Ovary (tissue), 9 donors: ENCODE measurements around the gene SLC1A3. TPM values are rescaled to one million over a fixed set of nuclear protein-coding genes. Genes with fewer than 3 reads are reported as not detected.
A peak's percentile ranks its signal among the peaks of the same experiment; 100 is the strongest.

Experiments
- DNase-seq, 5 donors: peaks; one replicate each; pipeline ENCODE4 v3.0.0-alpha.2; 2019 to 2020
- H3K27ac ChIP-seq, 2 donors: fragments of 200-600 bp; one replicate each; pipeline versions ENCODE4 v1.5.1 to v1.8.0; 2019 to 2022
- H3K27me3 ChIP-seq: fragments of 200-600 bp; one replicate; pipeline ENCODE4 v1.8.0; 2022
- H3K36me3 ChIP-seq: fragments of 200-600 bp; sonication (generic); one replicate; pipeline ENCODE4 v1.5.1; 2019
- H3K4me1 ChIP-seq: one replicate; pipeline ENCODE4 v1.8.1; 2013; ENCODE audit warnings: mild to moderate bottlenecking, moderate library complexity; ENCODE audit not compliant: insufficient read depth
- H3K4me3 ChIP-seq: fragments of 200-600 bp; sonication (generic); one replicate; pipeline ENCODE4 v1.5.1; 2017
- H3K9me3 ChIP-seq, 2 donors: fragments of 200-600 bp in 1 of 2; sonication (generic) in 1 of 2; one replicate each; pipeline versions ENCODE4 v1.5.1 to v1.8.1; 2013 to 2019; ENCODE audit warnings: mild to moderate bottlenecking in 1 of 2, moderate library complexity in 1 of 2
- EP300 ChIP-seq: sonication (generic); formaldehyde crosslinking; IDR thresholded peaks from one replicate; pipeline ENCODE4 v1.6.1; 2017; ENCODE audit warnings: antibody characterized with exemption
- POLR2A ChIP-seq: fragments of 450-650 bp; IDR thresholded peaks from one replicate; pipeline ENCODE4 v1.6.1; 2017; ENCODE audit warnings: antibody characterized with exemption, mild to moderate bottlenecking, moderate library complexity
- WGBS, 3 donors: extraction: QIAGEN DNeasy Blood & Tissue Kit in 1 of 3; methylation state at CpG; one replicate each; pipeline versions ENCODE4 v1.1.5 to v1.1.7; 2013 to 2017; 5-methylcytosine and 5-hydroxymethylcytosine counted together
- intact Hi-C, 4 donors: fragments of 100-400 bp; cut with DNase I; formaldehyde crosslinking; loops; one replicate each; pipeline versions ENCODE4 v1.11.0 to v1.15.1; 2022 to 2023
- polyA plus RNA-seq, 2 donors: library from polyadenylated mRNA; stranded (reverse); fragments of 200-250 nt in 1 of 2; fragments of 350-450 nt in 1 of 2; fragmentation: Illumina TruSeq in 1 of 2; extraction: RNeasy Lipid Tissue Mini Kit (QIAGEN cat#74804) in 1 of 2; gene quantifications; one replicate each; pipeline ENCODE4 v1.2.3, GENCODE V29; 2013 to 2014
- total RNA-seq, 7 donors: library from RNA; depleted of rRNA in 2 of 7; stranded (reverse); fragments of >200 nt in 2 of 7; fragmentation: NEBNext Ultra II Directional in 3 of 7; extraction: Animal tissue kit (Norgen Biotek cat#: 25700) in 3 of 7; gene quantifications; one replicate each; pipeline versions ENCODE4 v1.1.0 to v1.2.4, GENCODE V29; 2016 to 2023
- TF ChIP-seq, protein P1 (sequence below), 3 donors: fragments of 450-650 bp in 2 of 3; fragments of 200-600 bp in 1 of 3; IDR thresholded peaks; one replicate each; pipeline versions ENCODE4 v1.5.1 to v1.8.0; 2016 to 2022; ENCODE audit warnings: antibody characterized with exemption in 3 of 3, mild to moderate bottlenecking in 1 of 3
- donor health status: DM: no; HTN: no; CAD: no; lungs with moderate emphysema.
- donor health status: DM: no; HTN: no; CAD: no.
- donor health status: Bipolar disorder and iron deficiency.
- donor health status: DM: yes; HTN: yes; CAD: no.
- donor health status: DM: no; HTN: no; CAD: no.
- donor health status: DM: yes; HTN: yes; CAD: no.

SLC1A3 gene
- total and polyA plus RNA-seq, 9 donors = 5.2 to 72.3 (median 36.7) TPM

DNA sequence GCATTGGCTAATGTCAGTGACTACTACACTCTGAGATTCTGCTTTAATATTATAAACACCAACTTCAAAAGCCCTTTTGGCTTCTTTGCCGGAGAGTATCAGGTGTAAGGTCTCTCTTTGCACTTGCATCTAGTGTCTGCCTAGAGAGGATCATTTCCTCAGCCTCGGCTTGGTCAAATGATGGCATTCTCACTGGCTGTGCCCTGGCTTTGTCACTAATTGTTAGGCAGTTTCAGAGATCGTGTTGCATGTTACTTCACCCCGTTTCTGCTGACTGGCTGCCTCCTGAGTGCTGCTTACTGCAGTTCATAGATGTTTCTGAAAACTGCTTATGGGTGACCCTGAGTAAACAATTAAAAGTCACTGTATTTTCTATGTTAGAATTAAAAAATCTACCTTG, 48.8 kb downstream of the SLC1A3 start:
- Histone ChIP-seq H3K27ac (no peak overlapping the region), H3K27me3 (no peaks in the 10 kb centered on the region), H3K4me3 (no peak overlapping the region), H3K36me3 (no peaks in the 10 kb centered on the region), H3K9me3 (no peaks in the 10 kb centered on the region), H3K4me1 (no peaks in the 10 kb centered on the region)
- TF ChIP-seq EP300 (no peak), POLR2A (no peak)
- TF ChIP-seq, protein P1, sequence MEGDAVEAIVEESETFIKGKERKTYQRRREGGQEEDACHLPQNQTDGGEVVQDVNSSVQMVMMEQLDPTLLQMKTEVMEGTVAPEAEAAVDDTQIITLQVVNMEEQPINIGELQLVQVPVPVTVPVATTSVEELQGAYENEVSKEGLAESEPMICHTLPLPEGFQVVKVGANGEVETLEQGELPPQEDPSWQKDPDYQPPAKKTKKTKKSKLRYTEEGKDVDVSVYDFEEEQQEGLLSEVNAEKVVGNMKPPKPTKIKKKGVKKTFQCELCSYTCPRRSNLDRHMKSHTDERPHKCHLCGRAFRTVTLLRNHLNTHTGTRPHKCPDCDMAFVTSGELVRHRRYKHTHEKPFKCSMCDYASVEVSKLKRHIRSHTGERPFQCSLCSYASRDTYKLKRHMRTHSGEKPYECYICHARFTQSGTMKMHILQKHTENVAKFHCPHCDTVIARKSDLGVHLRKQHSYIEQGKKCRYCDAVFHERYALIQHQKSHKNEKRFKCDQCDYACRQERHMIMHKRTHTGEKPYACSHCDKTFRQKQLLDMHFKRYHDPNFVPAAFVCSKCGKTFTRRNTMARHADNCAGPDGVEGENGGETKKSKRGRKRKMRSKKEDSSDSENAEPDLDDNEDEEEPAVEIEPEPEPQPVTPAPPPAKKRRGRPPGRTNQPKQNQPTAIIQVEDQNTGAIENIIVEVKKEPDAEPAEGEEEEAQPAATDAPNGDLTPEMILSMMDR (IDR thresholded peaks at IDR 0.05) = no peak
- no peak for DNase-seq
- WGBS, 3 donors = 42 to 59% (median 56%) methylated on average over 4 of the region's 4 CpGs
- intact Hi-C loops = no loop called here

DNA sequence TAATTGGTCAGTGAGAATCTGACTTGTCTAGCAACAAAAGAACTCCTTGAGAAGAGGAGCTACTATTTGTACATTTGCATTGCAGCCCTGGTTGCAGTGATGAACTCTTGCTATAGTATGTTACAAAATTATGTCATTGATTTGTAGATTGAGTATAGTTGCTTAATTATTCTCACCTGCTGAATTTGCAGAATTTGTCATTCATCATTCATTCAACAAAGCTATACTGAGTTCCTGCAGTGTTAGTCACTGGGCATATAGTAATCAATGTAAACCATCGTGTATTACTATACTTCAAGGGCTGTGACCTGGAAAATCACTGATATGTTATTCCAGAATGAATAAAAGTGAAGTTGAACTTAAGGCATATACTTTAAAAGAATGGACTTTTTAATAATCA, 50.1 kb downstream of the SLC1A3 start:
- Histone ChIP-seq H3K4me3 (no peak overlapping the region), H3K9me3 (no peaks in the 10 kb centered on the region), H3K27ac (no peak overlapping the region), H3K4me1 (no peaks in the 10 kb centered on the region), H3K36me3 (no peaks in the 10 kb centered on the region), H3K27me3 (no peaks in the 10 kb centered on the region)
- no peak for DNase-seq
- TF ChIP-seq POLR2A (no peak), EP300 (no peak)
- TF ChIP-seq, protein P1 (IDR thresholded peaks at IDR 0.05) = no peak
- WGBS, 3 donors = 78 to 86% (median 86%) methylated on average over 1 of the region's 1 CpG
- intact Hi-C loops = no loop called here

DNA sequence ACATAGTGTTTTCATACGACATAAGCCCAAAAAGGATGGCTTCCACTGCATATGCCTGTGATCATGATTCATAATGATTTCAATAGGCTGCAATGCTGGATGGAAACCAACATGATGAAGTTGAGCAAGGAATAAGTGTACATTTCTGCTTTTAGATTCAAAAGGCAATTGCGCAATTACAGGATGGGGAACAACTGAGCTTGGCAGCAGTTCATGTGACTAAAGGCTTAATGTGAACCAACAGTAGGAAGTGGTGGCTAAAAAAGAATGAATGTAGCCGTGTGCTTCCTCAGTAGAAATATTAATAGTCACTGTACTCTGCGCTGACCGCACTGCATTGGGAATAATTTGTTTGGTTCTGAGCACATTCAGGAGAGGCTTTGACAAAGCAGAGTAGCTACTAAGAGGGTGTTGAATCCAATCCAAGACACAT, 51.2 kb downstream of the SLC1A3 start:
- H3K4me1 ChIP-seq = no peaks in the 10 kb centered on the region
- no peak overlapping the region for H3K4me3 ChIP-seq
- DNase-seq = peak; percentile 15 to 68 (median 39)
- no peaks in the 10 kb centered on the region for H3K9me3 ChIP-seq
- WGBS, 3 donors = 36 to 51% (median 37%) methylated on average over 5 of the region's 5 CpGs
- H3K27me3 ChIP-seq = no peaks in the 10 kb centered on the region
- H3K36me3 ChIP-seq = no peaks in the 10 kb centered on the region
- intact Hi-C loops = no loop called here
- TF ChIP-seq EP300 (peak; percentile 66), POLR2A (no peak)
- no peak overlapping the region for H3K27ac ChIP-seq

DNA sequence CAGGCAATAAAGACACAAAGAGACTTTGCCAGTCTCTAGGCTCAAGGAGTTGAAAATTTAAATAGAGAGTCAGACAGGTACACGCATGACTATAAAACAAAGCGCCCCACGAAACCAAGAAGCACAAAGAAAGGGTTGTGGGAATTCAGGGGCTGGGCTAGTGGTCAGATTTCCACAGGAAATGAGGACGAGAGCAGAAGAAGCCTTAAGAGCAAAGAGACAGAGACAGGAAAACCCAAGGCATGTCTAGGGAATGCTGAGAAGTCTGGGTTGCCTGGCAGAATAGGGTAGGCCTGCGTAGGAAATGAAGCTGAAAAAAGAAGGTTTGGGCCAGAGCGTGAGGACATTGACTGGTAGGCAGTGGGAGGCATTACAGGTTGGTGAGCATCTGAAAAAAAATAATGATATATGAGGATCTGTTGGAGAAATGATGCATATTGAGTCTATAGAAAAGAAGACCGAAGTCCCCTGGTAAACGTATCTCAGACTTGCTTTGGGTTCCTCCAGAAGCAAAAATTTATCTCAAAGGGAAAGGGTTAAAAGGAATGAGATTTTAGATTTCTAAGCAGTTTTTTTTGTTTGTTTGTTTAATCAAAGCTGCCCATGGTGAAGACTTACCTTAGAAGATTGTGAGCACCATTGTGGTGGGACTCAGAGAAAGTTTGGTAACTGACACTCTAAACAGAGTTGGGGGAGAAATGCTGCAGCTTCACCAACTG, 51.8 kb downstream of the SLC1A3 start:
- no peaks in the 10 kb centered on the region for H3K27me3 ChIP-seq
- intact Hi-C loops = no loop called here
- no peaks in the 10 kb centered on the region for H3K4me1 ChIP-seq
- no peak overlapping the region for H3K4me3 ChIP-seq
- H3K36me3 ChIP-seq = no peaks in the 10 kb centered on the region
- no peak overlapping the region for H3K27ac ChIP-seq
- WGBS, 3 donors = 91 to 92% (median 92%) methylated on average over 8 of the region's 8 CpGs
- TF ChIP-seq, protein P1 (IDR thresholded peaks at IDR 0.05) = no peak
- TF ChIP-seq EP300 (no peak), POLR2A (no peak)
- no peak for DNase-seq
- no peaks in the 10 kb centered on the region for H3K9me3 ChIP-seq

DNA sequence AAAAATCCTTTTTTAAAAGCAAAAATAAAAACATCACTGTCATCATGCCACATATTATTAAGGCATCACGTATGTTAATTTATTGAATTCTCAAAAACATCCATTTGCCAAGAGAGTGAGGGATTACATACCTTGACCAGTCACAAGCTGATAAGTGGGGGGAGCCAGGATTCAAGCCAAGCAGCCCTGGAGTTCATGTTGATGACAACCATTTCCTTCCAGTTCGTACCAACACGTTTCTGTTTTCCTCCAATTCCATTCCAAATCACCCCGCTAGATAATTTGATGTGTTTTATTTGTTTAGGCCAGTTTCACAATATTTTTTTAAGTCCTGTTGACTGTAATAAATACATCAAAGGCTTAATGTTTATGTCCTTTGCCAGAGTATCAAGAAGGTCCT, 53.0 kb downstream of the SLC1A3 start:
- intact Hi-C loops = no loop called here
- Histone ChIP-seq H3K27me3 (no peaks in the 10 kb centered on the region), H3K27ac (no peak overlapping the region), H3K4me3 (no peak overlapping the region), H3K9me3 (no peaks in the 10 kb centered on the region), H3K36me3 (no peaks in the 10 kb centered on the region), H3K4me1 (no peaks in the 10 kb centered on the region)
- 30 to 55% (median 43%) methylated on average over 4 of the region's 4 CpGs for WGBS, 3 donors
- DNase-seq = no peak
- no peak for TF ChIP-seq EP300
- TF ChIP-seq, protein P1 (IDR thresholded peaks at IDR 0.05) = no peak
- no peak for TF ChIP-seq POLR2A
